Measurements from ENCODE around the gene SPATA20. TPM values are rescaled to one million over a fixed set of nuclear protein-coding genes. Genes with fewer than 3 reads are reported as not detected.

The SPATA20 gene
- total and polyA plus RNA-seq, 2 of the 8 experiments (the other 6 are each of a cell fraction or from before 2014, with no cell fraction given), result 16.2 to 17.5 TPM

DNA sequence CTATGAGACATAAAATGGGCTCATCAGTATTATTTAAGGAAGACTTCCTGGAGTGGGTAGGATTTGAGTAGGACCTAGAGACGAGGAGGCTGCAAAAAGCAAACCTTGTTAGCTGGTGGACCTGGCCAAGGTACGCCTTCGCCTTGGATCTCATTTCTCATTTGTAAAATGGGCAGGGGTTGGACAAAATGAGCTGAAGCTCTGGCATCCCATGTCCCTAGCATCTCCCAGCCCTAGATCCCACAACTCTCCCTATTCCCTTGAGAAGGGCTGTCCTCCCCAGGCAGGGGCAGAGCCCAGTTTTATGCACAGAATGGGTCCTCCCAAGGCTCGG lies 306 bp upstream of the SPATA20 start (continued):
- TF ChIP-seq, protein P1, sequence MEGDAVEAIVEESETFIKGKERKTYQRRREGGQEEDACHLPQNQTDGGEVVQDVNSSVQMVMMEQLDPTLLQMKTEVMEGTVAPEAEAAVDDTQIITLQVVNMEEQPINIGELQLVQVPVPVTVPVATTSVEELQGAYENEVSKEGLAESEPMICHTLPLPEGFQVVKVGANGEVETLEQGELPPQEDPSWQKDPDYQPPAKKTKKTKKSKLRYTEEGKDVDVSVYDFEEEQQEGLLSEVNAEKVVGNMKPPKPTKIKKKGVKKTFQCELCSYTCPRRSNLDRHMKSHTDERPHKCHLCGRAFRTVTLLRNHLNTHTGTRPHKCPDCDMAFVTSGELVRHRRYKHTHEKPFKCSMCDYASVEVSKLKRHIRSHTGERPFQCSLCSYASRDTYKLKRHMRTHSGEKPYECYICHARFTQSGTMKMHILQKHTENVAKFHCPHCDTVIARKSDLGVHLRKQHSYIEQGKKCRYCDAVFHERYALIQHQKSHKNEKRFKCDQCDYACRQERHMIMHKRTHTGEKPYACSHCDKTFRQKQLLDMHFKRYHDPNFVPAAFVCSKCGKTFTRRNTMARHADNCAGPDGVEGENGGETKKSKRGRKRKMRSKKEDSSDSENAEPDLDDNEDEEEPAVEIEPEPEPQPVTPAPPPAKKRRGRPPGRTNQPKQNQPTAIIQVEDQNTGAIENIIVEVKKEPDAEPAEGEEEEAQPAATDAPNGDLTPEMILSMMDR (IDR thresholded peaks at IDR 0.05; ENCODE audit: control extremely low read depth in 1 of 3, insufficient read depth in 1 of 3, low read depth in 1 of 3, low read length in 3 of 3), result no peak
